Endodermal cell (in vitro differentiated cells): Measurements from ENCODE around the gene DDX43. TPM values are rescaled to one million over a fixed set of nuclear protein-coding genes. Genes with fewer than 3 reads are reported as not detected.

Experiments used
- DNase-seq: peaks from one replicate; pipeline ENCODE4 v3.0.0-alpha.2; 2017
- H3K27ac ChIP-seq: 2 replicates; pipeline ENCODE4 v1.5.1; 2013; ENCODE audit warnings: mild to moderate bottlenecking, low read depth, low read length, moderate library complexity
- H3K27me3 ChIP-seq: 2 replicates; pipeline ENCODE4 v1.6.1; 2013; ENCODE audit warnings: mild to moderate bottlenecking, low read length, moderate library complexity; ENCODE audit not compliant: insufficient read depth, control insufficient read depth, poor library complexity, severe bottlenecking
- H3K36me3 ChIP-seq: 2 replicates; pipeline ENCODE4 v1.7.0; 2013; ENCODE audit warnings: mild to moderate bottlenecking, low read length, moderate library complexity; ENCODE audit not compliant: control insufficient read depth, insufficient read depth
- H3K4me1 ChIP-seq: one replicate; pipeline ENCODE4 v1.7.0; 2013; ENCODE audit warnings: low read length; ENCODE audit not compliant: control insufficient read depth, insufficient read depth
- H3K4me3 ChIP-seq: 2 replicates; pipeline ENCODE4 v1.5.1; 2013; ENCODE audit warnings: mild to moderate bottlenecking, low read length, moderate library complexity
- H3K9ac ChIP-seq: 2 replicates; pipeline ENCODE4 v1.6.1; 2013; ENCODE audit warnings: mild to moderate bottlenecking, low read length, moderate library complexity; ENCODE audit not compliant: poor library complexity, severe bottlenecking; ENCODE audit errors: extremely low read depth
- H3K9me3 ChIP-seq: 2 replicates; pipeline ENCODE4 v1.6.1; 2013; ENCODE audit warnings: mild to moderate bottlenecking, low read length, moderate library complexity; ENCODE audit not compliant: control insufficient read depth
- H3K27ac Mint-ChIP-seq: 2 replicates; pipeline ENCODE4 v1.8.0; 2020; ENCODE audit warnings: mixed read lengths
- H3K27me3 Mint-ChIP-seq: 2 replicates; pipeline ENCODE4 v1.8.0; 2021; ENCODE audit warnings: mild to moderate bottlenecking, mixed read lengths; ENCODE audit not compliant: insufficient read depth
- H3K36me3 Mint-ChIP-seq: 2 replicates; pipeline ENCODE4 v1.8.0; 2020; ENCODE audit warnings: low read depth, mixed read lengths
- H3K4me1 Mint-ChIP-seq: 2 replicates; pipeline ENCODE4 v1.8.0; 2020; ENCODE audit warnings: mixed read lengths
- H3K4me3 Mint-ChIP-seq: 2 replicates; pipeline ENCODE4 v1.8.0; 2020; ENCODE audit warnings: mild to moderate bottlenecking, moderate library complexity, mixed read lengths
- H3K9me3 Mint-ChIP-seq: 2 replicates; pipeline ENCODE4 v1.8.0; 2020; ENCODE audit warnings: mild to moderate bottlenecking, mixed read lengths
- CTCF ChIP-seq: fragments of 200-600 bp; sonication (generic); conservative IDR thresholded peaks from 2 replicates; pipeline ENCODE4 v1.5.0; 2021; ENCODE audit warnings: antibody characterized with exemption, mild to moderate bottlenecking
- WGBS, 2 experiments: methylation state at CpG; one replicate each; pipeline versions ENCODE4 v1.1.5 to v1.1.7; 2013; ENCODE audit warnings: missing lambda C conversion rate in 2 of 2, mixed read lengths in 1 of 2; ENCODE audit not compliant: insufficient coverage in 1 of 2, insufficient read length in 1 of 2; 5-methylcytosine and 5-hydroxymethylcytosine counted together
- total RNA-seq, 2 donors: library from RNA; stranded (reverse); fragmentation: NEBNext Ultra II Directional in 1 of 2; extraction: Animal tissue kit (Norgen Biotek cat#: 25700) in 1 of 2; gene quantifications; 2 replicates in 1 of 2; 3 replicates in 1 of 2; pipeline ENCODE4 v1.2.1, GENCODE V29; 2021

DDX43 gene
- total RNA-seq, 2 donors from 2014 or later, result not detected

- Histone ChIP-seq H3K9me3 (no peaks in the 10 kb centered on the region), H3K4me1 (no peaks in the 10 kb centered on the region), H3K27me3 (no peaks in the 10 kb centered on the region), H3K4me3 (no peak within 1 kb of the TSS), H3K9ac (no peak within 1 kb of the TSS), H3K27ac (no peak within 1 kb of the TSS), H3K36me3 (no peaks in the 10 kb centered on the region)
- Mint-ChIP-seq H3K27ac (no peak within 1 kb of the TSS), H3K36me3 (no peaks in the 10 kb centered on the region), H3K4me1 (peaks cover 6% of the 10 kb centered on the region), H3K4me3 (no peak within 1 kb of the TSS), H3K9me3 (no peaks in the 10 kb centered on the region), H3K27me3 (peaks cover 8% of the 10 kb centered on the region)
- no peak for TF ChIP-seq CTCF
- no peak for DNase-seq
- 94 to 95% methylated on average over 31 to 59 of the region's 59 CpGs for WGBS, 2 experiments
These were observed 40.7 kb upstream of the DDX43 start, which contains the start of gene DPPA5 for GRCh38 chr6:73353636-73354593. Gene DPPA5, minus strand, starts transcription at chr6:73354276. Its CDS starts 51 bp downstream, at chr6:73354225.

DNA sequence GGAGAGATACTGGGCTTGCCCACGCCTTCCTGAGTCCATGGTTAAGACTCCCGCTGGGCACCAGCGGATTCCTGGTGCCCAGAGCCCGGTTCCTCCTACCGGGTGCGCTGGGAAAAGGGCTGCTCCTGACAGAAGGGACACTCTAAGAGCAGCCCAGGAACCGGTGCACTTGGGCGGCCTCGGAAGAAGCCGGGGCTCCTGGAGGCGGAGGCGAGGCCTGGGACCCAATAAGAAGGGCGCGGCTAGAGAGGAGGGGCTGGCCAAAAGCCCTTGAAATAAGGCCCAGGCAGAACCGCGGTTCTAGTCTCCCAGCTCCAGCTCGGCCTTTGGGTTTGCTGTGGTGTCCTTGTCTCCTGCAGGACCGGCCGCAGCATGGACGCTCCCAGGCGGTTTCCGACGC, 32.3 kb upstream of the DDX43 start, which contains the start of gene KHDC3L:
Gene KHDC3L, plus strand, starts transcription at position 301 of the 400 bp plus-strand sequence. Its CDS starts 72 bp downstream, at position 373.
- no peaks in the 10 kb centered on the region for H3K9me3 Mint-ChIP-seq
- H3K36me3 ChIP-seq, result no peaks in the 10 kb centered on the region
- no peak within 1 kb of the TSS for H3K27ac ChIP-seq
- no peaks in the 10 kb centered on the region for H3K4me1 Mint-ChIP-seq
- H3K9me3 ChIP-seq, result no peaks in the 10 kb centered on the region
- no peak within 1 kb of the TSS for H3K9ac ChIP-seq
- no peak for DNase-seq
- H3K36me3 Mint-ChIP-seq, result no peaks in the 10 kb centered on the region
- 95 to 97% methylated on average over 20 to 23 of the region's 23 CpGs for WGBS, 2 experiments
- H3K4me1 ChIP-seq, result no peaks in the 10 kb centered on the region
- no peak for TF ChIP-seq CTCF
- no peak within 1 kb of the TSS for H3K27ac Mint-ChIP-seq
- H3K4me3 ChIP-seq, result no peak within 1 kb of the TSS
- no peak within 1 kb of the TSS for H3K4me3 Mint-ChIP-seq
- no peaks in the 10 kb centered on the region for H3K27me3 ChIP-seq
- H3K27me3 Mint-ChIP-seq, result no peaks in the 10 kb centered on the region

DNA sequence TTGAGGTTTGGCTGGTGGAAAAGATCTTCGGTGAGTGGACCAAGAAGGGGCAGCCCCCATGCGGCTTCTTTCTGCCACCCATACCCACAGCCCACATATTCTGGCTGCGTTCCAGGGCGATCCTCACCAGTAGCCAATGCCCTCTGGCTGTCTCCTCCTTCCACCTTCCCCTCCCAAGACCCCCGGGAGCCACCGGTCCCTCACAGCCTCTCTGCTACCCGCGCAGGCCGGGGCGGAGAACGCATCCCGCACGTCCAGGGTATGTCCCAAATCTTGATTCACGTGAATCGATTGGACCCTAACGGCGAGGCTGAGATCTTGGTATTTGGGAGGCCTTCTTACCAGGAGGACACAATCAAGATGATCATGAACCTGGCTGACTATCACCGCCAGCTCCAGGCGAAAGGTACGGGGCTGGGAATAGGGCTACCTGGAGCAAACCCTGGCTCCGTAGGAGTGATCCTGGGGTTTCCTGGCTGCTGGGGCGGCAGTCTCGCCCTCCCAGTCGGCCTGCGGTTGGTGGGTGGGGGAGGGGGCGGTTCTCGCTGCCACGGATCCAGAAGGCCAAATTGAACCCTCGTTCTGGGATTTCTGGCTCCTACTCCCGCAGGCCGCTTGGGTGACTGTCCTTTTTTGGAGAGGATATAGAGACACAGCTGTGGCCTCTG, 31.6 kb upstream of the DDX43 start:
- Histone ChIP-seq H3K9ac (no peak overlapping the region), H3K27ac (no peak overlapping the region), H3K9me3 (no peaks in the 10 kb centered on the region), H3K27me3 (no peaks in the 10 kb centered on the region), H3K36me3 (no peaks in the 10 kb centered on the region), H3K4me1 (no peaks in the 10 kb centered on the region), H3K4me3 (no peak overlapping the region)
- WGBS, 2 experiments, result 95 to 97% methylated on average over 18 to 31 of the region's 31 CpGs
- H3K27ac Mint-ChIP-seq, result no peak overlapping the region
- peaks cover 2% of the 10 kb centered on the region for H3K4me1 Mint-ChIP-seq
- H3K4me3 Mint-ChIP-seq, result no peak overlapping the region
- no peaks in the 10 kb centered on the region for H3K36me3 Mint-ChIP-seq
- no peaks in the 10 kb centered on the region for H3K9me3 Mint-ChIP-seq
- TF ChIP-seq CTCF, result no peak
- no peaks in the 10 kb centered on the region for H3K27me3 Mint-ChIP-seq
- DNase-seq, result no peak
